ENCODE data around the gene GRIN2A.

DNA sequence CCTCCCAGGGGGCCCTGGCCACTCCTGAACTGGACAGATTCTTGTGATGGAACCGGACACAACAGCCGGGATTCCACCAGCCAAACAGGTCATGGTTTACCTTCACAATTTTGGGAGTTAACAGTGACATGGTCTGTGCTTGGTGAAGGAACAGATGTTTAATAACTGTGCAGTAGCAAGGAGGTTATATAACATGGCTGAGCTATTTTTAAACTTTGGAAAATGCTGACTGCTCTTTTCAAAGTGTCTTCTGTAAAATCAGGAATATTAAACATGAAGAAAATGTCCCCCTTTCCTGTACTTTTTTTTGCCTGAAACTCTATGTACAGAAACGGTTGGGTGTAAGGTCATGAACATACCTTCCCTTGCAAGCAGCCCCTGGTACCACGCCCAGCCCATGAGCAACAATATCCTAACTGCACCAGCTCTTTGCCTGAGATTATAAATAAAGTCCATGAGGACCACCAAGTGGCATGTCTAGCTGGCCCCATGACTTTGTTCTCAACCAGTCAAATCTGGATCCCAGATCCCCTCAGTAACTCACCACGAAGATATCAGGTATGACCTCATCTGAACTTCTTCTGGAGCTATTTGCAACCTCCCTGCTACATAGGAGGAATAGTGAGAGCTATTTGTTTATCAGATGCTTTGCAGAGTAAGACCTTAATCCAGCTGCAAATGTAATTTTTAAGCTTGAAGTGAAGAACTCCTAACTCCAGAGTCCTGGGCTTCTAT is 249.1 kb downstream of the GRIN2A start:
- TF ChIP-seq, protein P1, sequence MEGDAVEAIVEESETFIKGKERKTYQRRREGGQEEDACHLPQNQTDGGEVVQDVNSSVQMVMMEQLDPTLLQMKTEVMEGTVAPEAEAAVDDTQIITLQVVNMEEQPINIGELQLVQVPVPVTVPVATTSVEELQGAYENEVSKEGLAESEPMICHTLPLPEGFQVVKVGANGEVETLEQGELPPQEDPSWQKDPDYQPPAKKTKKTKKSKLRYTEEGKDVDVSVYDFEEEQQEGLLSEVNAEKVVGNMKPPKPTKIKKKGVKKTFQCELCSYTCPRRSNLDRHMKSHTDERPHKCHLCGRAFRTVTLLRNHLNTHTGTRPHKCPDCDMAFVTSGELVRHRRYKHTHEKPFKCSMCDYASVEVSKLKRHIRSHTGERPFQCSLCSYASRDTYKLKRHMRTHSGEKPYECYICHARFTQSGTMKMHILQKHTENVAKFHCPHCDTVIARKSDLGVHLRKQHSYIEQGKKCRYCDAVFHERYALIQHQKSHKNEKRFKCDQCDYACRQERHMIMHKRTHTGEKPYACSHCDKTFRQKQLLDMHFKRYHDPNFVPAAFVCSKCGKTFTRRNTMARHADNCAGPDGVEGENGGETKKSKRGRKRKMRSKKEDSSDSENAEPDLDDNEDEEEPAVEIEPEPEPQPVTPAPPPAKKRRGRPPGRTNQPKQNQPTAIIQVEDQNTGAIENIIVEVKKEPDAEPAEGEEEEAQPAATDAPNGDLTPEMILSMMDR (IDR thresholded peaks at IDR 0.05; ENCODE audit: control extremely low read depth in 1 of 3, insufficient read depth in 1 of 3, low read depth in 1 of 3, low read length in 3 of 3): no peak
- TF ChIP-seq CEBPB (IDR thresholded peaks at IDR 0.05; ENCODE audit: low read depth, low read length) (no peak), TAF1 (IDR thresholded peaks at IDR 0.05; ENCODE audit: low read depth, low read length) (no peak), GABPA (IDR thresholded peaks at IDR 0.05; ENCODE audit: borderline replicate concordance, insufficient read depth, low read length) (no peak), BRCA1 (IDR thresholded peaks at IDR 0.05; ENCODE audit: low read depth, low read length) (no peak), JUND (IDR thresholded peaks at IDR 0.05; ENCODE audit: low read length) (no peak), EZH2 (IDR thresholded peaks at IDR 0.05; ENCODE audit: low read depth, low read length, severe bottlenecking) (no peak), EP300 (IDR thresholded peaks at IDR 0.05; ENCODE audit: borderline replicate concordance in 1 of 2, low read depth in 2 of 2, low read length in 2 of 2) (no peak), POLR2A (IDR thresholded peaks at IDR 0.05; ENCODE audit: control extremely low read depth in 1 of 2, low read depth in 2 of 2, low read length in 2 of 2) (no peak)
- TF ChIP-seq, protein P2, sequence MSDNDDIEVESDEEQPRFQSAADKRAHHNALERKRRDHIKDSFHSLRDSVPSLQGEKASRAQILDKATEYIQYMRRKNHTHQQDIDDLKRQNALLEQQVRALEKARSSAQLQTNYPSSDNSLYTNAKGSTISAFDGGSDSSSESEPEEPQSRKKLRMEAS (IDR thresholded peaks at IDR 0.05): no peak
